ENCODE results near the gene P4HA1.

- TF ChIP-seq, protein P1, sequence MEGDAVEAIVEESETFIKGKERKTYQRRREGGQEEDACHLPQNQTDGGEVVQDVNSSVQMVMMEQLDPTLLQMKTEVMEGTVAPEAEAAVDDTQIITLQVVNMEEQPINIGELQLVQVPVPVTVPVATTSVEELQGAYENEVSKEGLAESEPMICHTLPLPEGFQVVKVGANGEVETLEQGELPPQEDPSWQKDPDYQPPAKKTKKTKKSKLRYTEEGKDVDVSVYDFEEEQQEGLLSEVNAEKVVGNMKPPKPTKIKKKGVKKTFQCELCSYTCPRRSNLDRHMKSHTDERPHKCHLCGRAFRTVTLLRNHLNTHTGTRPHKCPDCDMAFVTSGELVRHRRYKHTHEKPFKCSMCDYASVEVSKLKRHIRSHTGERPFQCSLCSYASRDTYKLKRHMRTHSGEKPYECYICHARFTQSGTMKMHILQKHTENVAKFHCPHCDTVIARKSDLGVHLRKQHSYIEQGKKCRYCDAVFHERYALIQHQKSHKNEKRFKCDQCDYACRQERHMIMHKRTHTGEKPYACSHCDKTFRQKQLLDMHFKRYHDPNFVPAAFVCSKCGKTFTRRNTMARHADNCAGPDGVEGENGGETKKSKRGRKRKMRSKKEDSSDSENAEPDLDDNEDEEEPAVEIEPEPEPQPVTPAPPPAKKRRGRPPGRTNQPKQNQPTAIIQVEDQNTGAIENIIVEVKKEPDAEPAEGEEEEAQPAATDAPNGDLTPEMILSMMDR (IDR thresholded peaks at IDR 0.05), result no peak
- TF ChIP-seq POLR2A (IDR thresholded peaks at IDR 0.05), result no peak
These were observed 38.1 kb upstream of the P4HA1 start for GRCh38 chr10:73134727-73135126.
